Transverse colon (tissue), 4 donors: Measurements from ENCODE around the gene HEBP2. TPM values are rescaled to one million over a fixed set of nuclear protein-coding genes. Genes with fewer than 3 reads are reported as not detected.

Experiments used
- DNase-seq: peaks from one replicate; pipeline ENCODE4 v3.0.0-alpha.2; 2019
- H3K27ac ChIP-seq, 4 donors: fragments of 200-600 bp; sonication (generic); 2 replicates each; pipeline ENCODE4 v1.5.1; 2016 to 2018; ENCODE audit warnings: inconsistent platforms in 4 of 4
- H3K27me3 ChIP-seq: fragments of 200-600 bp; sonication (generic); 2 replicates; pipeline ENCODE4 v1.5.1; 2017; ENCODE audit warnings: inconsistent platforms
- H3K36me3 ChIP-seq, 4 donors: fragments of 200-600 bp; sonication (generic); 2 replicates each; pipeline ENCODE4 v1.5.1; 2017 to 2019; ENCODE audit warnings: inconsistent platforms in 4 of 4
- H3K4me1 ChIP-seq, 4 donors: fragments of 200-600 bp; sonication (generic); 2 replicates each; pipeline ENCODE4 v1.5.1; 2017 to 2020; ENCODE audit warnings: inconsistent platforms in 4 of 4
- H3K4me3 ChIP-seq, 4 donors: fragments of 200-600 bp; sonication (generic); 1 replicate in 1 of 4; 2 replicates in 3 of 4; pipeline versions ENCODE4 v1.5.1 to v1.6.1; 2017 to 2019; ENCODE audit warnings: inconsistent platforms in 4 of 4
- H3K9me3 ChIP-seq, 2 donors: fragments of 200-600 bp; sonication (generic); 2 replicates each; pipeline ENCODE4 v1.5.1; 2017 to 2019; ENCODE audit warnings: inconsistent platforms in 2 of 2
- EP300 ChIP-seq: sonication (generic); formaldehyde crosslinking; IDR thresholded peaks from one replicate; pipeline ENCODE4 v1.6.1; 2017; ENCODE audit warnings: antibody characterized with exemption, low read depth
- POLR2A ChIP-seq: fragments of 450-650 bp; IDR thresholded peaks from one replicate; pipeline ENCODE4 v1.6.1; 2016; ENCODE audit warnings: antibody characterized with exemption, mild to moderate bottlenecking, moderate library complexity
- POLR2AphosphoS5 ChIP-seq, 3 donors: sonication (generic); formaldehyde crosslinking; IDR thresholded peaks; one replicate each; pipeline ENCODE4 v1.6.1; 2016; ENCODE audit warnings: antibody characterized with exemption in 3 of 3
- WGBS, 2 donors: methylation state at CpG; one replicate each; pipeline ENCODE4 v1.1.5; 2018; ENCODE audit warnings: low coverage in 1 of 2; 5-methylcytosine and 5-hydroxymethylcytosine counted together
- in situ Hi-C, 4 donors: fragments of 200-750 bp; cut with MboI; loops; one replicate each; pipeline versions ENCODE4 v1.15.0 to v1.15.1; 2017; ENCODE audit warnings: low sequenced_read_pairs in 3 of 4, low pct_ligation_motif_present in 1 of 4, low pct_unique_long_range_greater_than_20kb in 1 of 4
- intact Hi-C: fragments of 100-400 bp; cut with DNase I; formaldehyde crosslinking; loops from one replicate; pipeline ENCODE4 v1.15.1; 2023; ENCODE audit warnings: low total_unique reads
- total RNA-seq, 4 donors: library from RNA; depleted of rRNA; stranded (reverse); fragments of >200 nt; gene quantifications; one replicate each; pipeline ENCODE4 v1.1.0, GENCODE V29; 2016
- TF ChIP-seq, protein P1 (sequence below), 5 experiments: fragments of 200-600 bp in 3 of 5; fragments of 450-650 bp in 2 of 5; sonication (generic) in 3 of 5; IDR thresholded peaks; 1 replicate in 2 of 5; 2 replicates in 3 of 5; pipeline ENCODE4 v1.5.1; 2016 to 2017; ENCODE audit warnings: antibody characterized with exemption in 5 of 5, inconsistent platforms in 3 of 5, mild to moderate bottlenecking in 2 of 5, moderate library complexity in 1 of 5

Gene HEBP2
- total RNA-seq, 4 donors from 2014 or later = 33.3 to 77.8 (median 73.4) TPM

DNA sequence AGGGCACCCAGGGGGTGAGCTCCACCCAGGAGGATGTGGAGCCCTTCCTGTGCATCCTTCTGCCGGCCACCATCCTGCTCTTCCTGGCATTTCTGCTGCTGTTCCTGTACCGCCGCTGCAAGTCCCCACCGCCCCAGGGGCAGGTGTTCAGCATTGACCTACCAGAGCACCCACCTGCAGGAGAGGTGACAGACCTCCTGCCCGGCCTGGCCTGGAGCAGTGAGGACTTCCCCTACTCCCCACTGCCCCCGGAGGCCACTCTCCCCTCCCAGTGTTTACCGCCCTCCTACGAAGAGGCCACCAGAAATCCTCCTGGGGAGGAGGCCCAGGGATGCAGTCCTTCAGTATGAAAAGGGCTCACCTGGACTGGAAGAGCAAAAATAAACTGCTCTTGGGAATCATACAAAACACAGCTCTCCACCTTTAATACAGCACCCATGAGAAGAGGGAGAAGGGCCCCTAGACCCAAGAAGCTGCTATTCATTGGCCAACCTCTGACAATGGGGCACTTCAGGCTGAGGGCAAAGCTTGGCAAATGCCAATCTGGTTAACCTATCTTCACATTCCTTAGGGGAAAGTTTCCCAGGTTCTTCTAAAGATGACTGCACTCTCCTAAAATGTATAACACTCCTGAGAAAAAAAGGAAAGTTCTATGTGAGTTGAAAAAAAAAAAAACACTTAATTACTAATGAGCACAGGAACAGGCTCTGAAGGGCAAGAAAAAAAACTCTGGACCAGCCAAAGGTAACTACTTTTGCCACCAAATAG, 21.3 kb upstream of the HEBP2 start:
- DNase-seq = no peak
- intact Hi-C loops = no loop called here
- no peaks in the 10 kb centered on the region for H3K27me3 ChIP-seq
- H3K36me3 ChIP-seq = no peaks in the 10 kb centered on the region
- TF ChIP-seq POLR2AphosphoS5 (IDR thresholded peaks at IDR 0.05) (no peak), EP300 (no peak), POLR2A (no peak)
- TF ChIP-seq, protein P1, sequence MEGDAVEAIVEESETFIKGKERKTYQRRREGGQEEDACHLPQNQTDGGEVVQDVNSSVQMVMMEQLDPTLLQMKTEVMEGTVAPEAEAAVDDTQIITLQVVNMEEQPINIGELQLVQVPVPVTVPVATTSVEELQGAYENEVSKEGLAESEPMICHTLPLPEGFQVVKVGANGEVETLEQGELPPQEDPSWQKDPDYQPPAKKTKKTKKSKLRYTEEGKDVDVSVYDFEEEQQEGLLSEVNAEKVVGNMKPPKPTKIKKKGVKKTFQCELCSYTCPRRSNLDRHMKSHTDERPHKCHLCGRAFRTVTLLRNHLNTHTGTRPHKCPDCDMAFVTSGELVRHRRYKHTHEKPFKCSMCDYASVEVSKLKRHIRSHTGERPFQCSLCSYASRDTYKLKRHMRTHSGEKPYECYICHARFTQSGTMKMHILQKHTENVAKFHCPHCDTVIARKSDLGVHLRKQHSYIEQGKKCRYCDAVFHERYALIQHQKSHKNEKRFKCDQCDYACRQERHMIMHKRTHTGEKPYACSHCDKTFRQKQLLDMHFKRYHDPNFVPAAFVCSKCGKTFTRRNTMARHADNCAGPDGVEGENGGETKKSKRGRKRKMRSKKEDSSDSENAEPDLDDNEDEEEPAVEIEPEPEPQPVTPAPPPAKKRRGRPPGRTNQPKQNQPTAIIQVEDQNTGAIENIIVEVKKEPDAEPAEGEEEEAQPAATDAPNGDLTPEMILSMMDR (IDR thresholded peaks at IDR 0.05) = no peak
- no peak overlapping the region for H3K27ac ChIP-seq
- H3K9me3 ChIP-seq = no peaks in the 10 kb centered on the region
- no peak overlapping the region for H3K4me3 ChIP-seq
- 60 to 86% methylated on average over 1 to 8 of the region's 8 CpGs for WGBS, 2 donors
- H3K4me1 ChIP-seq = no peaks in the 10 kb centered on the region
- in situ Hi-C loops = no loop called here

GRCh38 chr6:138383776-138384175, 20.2 kb upstream of the HEBP2 start:
- in situ Hi-C loops (no loop called here), intact Hi-C loops (no loop called here)
- 81 to 100% methylated on average over 1 to 3 of the region's 3 CpGs for WGBS, 2 donors
- H3K9me3 ChIP-seq = no peaks in the 10 kb centered on the region
- no peaks in the 10 kb centered on the region for H3K36me3 ChIP-seq
- DNase-seq = no peak
- no peak overlapping the region for H3K4me3 ChIP-seq
- H3K27me3 ChIP-seq = no peaks in the 10 kb centered on the region
- TF ChIP-seq POLR2A (no peak), EP300 (no peak), POLR2AphosphoS5 (IDR thresholded peaks at IDR 0.05) (no peak)
- TF ChIP-seq, protein P1 (IDR thresholded peaks at IDR 0.05) = no peak
- no peaks in the 10 kb centered on the region for H3K4me1 ChIP-seq
- no peak overlapping the region for H3K27ac ChIP-seq

DNA sequence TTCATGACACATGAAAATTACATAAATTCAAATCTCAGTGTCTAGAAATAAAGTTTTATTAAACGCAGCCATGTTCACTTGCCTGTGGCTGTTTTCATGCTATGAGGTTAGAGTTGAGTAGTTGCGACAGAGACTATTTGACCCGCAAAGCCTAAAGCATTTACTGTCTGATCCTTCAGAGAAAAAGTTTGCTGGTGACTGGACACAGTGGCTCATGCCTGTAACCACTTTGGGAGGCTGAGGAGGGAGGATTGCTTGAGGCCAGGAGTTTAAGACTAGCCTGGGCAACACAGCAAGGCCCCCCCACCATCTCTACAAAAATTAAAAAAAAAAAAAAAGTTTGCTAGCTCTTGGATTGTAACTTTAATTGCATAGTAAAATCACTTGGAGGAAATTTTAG, 17.1 kb upstream of the HEBP2 start:
- intact Hi-C loops (no loop called here), in situ Hi-C loops (no loop called here)
- Histone ChIP-seq H3K27me3 (no peaks in the 10 kb centered on the region), H3K9me3 (no peaks in the 10 kb centered on the region), H3K4me3 (no peak overlapping the region), H3K4me1 (no peaks in the 10 kb centered on the region), H3K36me3 (no peaks in the 10 kb centered on the region), H3K27ac (no peak overlapping the region)
- WGBS, 2 donors = 78 to 98% methylated on average over 1 to 3 of the region's 3 CpGs
- no peak for TF ChIP-seq POLR2A
- no peak for DNase-seq

DNA sequence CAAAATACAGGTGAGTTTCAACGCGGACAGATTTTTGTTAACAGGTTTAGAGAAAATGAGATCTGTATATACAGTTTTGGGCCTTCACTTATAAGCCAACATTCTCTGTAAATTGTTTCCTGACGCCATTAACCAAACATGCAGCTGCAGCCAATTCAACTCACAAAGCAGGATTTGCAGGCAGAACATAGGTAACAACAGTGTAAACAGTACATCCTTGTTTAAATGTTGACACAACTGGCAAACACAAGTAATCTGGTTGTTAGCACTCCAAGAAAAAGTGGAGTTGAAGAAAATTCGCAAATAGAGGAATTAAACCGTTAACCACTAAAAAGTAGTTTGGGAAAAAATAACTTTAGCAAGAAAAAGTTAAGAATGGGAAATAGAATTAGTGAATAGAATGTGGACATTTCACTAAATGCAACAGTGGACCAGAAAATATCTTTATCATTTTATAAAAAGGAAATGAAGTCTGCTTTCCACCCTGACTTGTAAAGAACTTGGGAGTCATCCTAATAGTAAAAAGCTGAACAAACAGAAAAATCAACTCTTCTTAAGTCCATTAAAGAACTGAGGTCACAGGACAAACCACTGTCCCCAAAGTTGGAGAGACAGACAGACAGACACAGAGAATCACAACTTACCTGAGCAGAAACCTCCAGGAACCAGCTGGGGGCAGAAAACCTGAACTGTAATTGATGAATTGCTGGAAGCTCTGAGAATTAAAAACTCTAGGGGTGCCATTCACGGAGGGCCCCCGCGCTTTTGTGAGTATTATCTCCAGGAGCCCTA, 16.2 kb upstream of the HEBP2 start:
- 58 to 73% methylated on average over 4 to 8 of the region's 8 CpGs for WGBS, 2 donors
- no peaks in the 10 kb centered on the region for H3K9me3 ChIP-seq
- H3K4me3 ChIP-seq = no peak overlapping the region
- H3K36me3 ChIP-seq = no peaks in the 10 kb centered on the region
- DNase-seq = no peak
- intact Hi-C loops (no loop called here), in situ Hi-C loops (no loop called here)
- H3K27me3 ChIP-seq = no peaks in the 10 kb centered on the region
- H3K27ac ChIP-seq = no peak overlapping the region
- TF ChIP-seq EP300 (no peak), POLR2A (no peak), POLR2AphosphoS5 (IDR thresholded peaks at IDR 0.05) (no peak)
- TF ChIP-seq, protein P1 (IDR thresholded peaks at IDR 0.05) = no peak
- no peaks in the 10 kb centered on the region for H3K4me1 ChIP-seq
